22Rv1 (cell line): ENCODE results near the gene TRIM13.

Experiments
- H3K27ac ChIP-seq: fragments of 450-650 bp; 2 replicates; pipeline ENCODE4 v1.5.1; 2017
- ZFX ChIP-seq: fragments of 450-650 bp; IDR thresholded peaks from 2 replicates; pipeline ENCODE4 v1.6.1; 2017; ENCODE audit warnings: antibody characterized with exemption, borderline replicate concordance
- TF ChIP-seq, protein P1 (sequence below): fragments of 450-650 bp; IDR thresholded peaks from 2 replicates; pipeline ENCODE4 v1.5.1; 2017; ENCODE audit warnings: mild to moderate bottlenecking

Gene TRIM13

DNA sequence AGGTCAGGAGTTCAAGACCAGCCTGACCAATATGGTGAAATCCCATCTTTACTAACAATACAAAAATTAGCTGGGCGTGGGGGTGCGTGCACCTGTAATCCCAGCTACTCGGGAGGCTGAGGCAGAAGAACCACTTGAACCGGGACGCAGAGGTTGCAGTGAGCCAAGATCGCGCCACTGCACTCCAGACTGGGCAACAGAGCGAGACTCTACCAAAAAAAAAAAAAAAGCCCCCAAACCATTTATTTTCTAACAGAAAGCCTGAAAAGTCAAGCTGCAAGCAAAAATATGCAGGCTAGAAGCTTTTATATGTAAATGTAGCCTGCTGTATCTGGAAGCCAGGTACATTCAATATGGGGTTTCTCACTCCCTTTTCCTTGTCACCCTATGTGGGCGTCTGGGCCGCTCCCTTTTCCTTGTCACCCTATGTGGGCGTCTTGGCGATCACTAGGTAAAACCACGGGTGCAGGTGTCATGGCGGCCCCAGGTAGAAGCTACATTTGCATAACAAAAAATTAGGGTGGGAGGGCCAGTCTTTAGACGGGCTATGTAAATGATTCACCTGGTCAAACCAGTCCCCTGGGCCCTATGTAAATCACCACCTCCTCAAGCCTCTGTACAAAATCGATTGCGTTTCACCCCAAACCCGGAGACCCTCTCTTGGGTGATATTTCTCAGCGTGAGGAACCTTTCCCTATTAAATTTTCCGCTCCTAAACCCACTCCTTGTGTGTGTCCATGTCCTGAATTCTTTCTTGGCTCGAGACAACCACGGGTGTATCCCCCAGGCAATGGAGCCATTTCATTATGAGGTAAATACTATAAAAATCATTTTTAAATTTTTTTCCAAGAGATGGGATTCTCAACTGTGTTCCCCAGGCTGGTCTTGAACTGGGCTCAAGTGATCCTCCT, 2.1 kb downstream of the TRIM13 start:
- H3K27ac ChIP-seq = peak overlapping the region; percentile 94
- TF ChIP-seq, protein P1, sequence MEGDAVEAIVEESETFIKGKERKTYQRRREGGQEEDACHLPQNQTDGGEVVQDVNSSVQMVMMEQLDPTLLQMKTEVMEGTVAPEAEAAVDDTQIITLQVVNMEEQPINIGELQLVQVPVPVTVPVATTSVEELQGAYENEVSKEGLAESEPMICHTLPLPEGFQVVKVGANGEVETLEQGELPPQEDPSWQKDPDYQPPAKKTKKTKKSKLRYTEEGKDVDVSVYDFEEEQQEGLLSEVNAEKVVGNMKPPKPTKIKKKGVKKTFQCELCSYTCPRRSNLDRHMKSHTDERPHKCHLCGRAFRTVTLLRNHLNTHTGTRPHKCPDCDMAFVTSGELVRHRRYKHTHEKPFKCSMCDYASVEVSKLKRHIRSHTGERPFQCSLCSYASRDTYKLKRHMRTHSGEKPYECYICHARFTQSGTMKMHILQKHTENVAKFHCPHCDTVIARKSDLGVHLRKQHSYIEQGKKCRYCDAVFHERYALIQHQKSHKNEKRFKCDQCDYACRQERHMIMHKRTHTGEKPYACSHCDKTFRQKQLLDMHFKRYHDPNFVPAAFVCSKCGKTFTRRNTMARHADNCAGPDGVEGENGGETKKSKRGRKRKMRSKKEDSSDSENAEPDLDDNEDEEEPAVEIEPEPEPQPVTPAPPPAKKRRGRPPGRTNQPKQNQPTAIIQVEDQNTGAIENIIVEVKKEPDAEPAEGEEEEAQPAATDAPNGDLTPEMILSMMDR = no peak

DNA sequence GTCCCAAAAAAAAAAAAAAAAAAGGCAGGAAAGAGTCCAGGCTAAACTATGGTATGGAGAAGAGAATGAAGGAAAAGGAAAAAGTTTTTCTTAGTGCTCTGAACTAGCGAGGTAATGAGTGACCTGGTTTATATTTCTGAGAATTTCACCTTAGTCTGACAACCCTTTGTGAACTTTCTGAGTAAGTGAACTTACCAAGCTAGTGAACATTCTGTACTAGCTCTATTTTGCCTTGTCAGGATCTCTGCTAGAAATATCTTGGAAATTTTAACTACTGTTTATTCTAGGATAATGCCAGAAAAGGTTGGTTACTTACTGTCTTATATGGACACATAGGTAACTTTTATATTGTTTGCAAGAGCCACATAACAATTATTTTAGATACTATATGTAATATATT, 4.4 kb downstream of the TRIM13 start:
- TF ChIP-seq ZFX = no peak
- TF ChIP-seq, protein P1 = no peak
- H3K27ac ChIP-seq = peak overlapping the region; percentile 37

DNA sequence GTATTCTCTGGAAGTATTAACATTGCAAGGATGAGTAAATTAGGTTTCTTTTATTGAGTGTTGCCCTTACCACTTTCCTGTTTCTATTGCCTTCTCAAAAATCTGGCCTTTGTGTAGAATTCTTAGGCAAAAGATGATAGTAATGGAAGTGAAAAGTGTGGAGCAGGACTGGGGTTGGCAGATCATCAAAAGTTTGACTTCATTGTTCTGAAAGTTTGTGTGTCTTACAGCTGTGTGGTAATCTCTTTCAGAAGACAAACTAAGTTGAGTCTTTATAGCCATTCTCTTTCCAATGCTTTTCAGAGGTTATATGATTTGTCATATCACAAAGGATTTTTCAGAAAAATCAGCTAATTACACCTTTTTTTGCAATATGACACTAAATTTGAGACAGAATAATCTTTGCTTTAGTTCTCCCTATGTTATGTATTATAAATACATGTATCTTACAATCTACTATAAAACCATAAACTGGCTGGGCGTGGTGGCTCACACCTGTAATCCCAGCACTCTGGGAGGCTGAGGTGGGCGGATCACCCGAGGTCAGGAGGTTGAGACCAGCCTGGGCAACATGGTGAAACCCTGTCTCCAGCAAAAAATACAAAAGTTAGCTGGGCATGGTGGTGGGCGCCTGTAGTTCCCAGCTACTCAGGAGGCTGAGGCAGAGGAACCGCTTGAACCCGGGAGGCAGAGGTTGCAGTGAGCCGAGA, 9.7 kb downstream of the TRIM13 start:
- peak overlapping the region; percentile 0; the same call in 1 of the 2 replicates for H3K27ac ChIP-seq
- TF ChIP-seq, protein P1 = no peak
- TF ChIP-seq ZFX = no peak

DNA sequence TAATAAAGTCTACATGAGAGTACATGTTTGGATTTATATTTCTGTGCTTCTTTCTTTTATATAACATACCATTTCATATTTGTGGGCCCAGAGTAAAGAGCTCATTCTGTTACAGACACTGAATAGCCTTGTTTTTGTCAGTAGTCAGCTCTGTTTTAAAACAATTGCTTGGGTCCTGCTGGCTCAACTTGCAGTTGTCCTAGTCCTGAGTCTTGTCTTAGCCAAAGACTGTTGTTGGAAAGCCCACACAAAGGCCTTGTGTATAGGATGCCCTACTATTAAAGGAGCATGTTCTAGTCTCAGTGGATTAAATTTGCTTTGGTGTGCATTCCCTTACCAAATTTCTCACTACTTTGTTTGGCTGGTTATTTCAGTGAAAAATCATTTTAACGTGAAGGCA, 14.6 kb downstream of the TRIM13 start:
- peak overlapping the region; percentile 26; the same call in 1 of the 2 replicates for H3K27ac ChIP-seq
- TF ChIP-seq, protein P1 = no peak
- no peak for TF ChIP-seq ZFX

DNA sequence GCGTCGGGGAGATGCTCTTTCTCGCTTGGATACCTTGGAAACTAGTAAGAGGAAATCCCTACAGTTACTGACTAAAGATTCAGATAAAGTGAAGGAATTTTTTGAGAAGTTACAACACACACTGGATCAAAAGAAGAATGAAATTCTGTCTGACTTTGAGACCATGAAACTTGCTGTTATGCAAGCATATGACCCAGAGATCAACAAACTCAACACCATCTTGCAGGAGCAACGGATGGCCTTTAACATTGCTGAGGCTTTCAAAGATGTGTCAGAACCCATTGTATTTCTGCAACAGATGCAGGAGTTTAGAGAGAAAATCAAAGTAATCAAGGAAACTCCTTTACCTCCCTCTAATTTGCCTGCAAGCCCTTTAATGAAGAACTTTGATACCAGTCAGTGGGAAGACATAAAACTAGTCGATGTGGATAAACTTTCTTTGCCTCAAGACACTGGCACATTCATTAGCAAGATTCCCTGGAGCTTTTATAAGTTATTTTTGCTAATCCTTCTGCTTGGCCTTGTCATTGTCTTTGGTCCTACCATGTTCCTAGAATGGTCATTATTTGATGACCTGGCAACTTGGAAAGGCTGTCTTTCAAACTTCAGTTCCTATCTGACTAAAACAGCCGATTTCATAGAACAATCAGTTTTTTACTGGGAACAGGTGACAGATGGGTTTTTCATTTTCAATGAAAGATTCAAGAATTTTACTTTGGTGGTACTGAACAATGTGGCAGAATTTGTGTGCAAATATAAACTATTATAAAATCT, 15.7 kb downstream of the TRIM13 start:
- peak overlapping the region; percentile 26; the same call in 1 of the 2 replicates for H3K27ac ChIP-seq

DNA sequence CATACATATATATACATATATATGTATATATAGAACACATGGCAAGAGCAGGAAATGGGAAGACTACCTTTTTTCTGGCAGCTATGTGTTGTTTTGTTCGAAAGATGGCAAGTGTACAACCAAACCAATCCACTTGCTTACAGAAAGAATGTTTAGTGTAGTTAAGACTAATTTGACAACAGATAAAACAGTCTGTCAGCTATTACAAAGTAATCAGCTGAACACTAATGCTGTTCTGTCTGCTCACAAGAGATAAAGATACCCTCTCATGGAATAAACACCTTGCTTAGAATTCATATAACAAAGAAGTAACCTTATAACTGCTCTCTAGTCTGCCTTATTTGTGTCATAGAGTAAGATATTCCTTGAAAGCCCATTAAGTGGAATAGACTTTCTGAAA, 17.5 kb downstream of the TRIM13 start:
- TF ChIP-seq, protein P1 = no peak
- TF ChIP-seq ZFX = no peak
- no peak overlapping the region for H3K27ac ChIP-seq

More for the DNA sequence above, 15.7 kb downstream of the TRIM13 start:
- no peak for TF ChIP-seq ZFX
- TF ChIP-seq, protein P1 = no peak
